Vagina (tissue), 2 donors: Measurements from ENCODE around the gene PHLDA2.

Source experiments
- POLR2A ChIP-seq, 2 donors: fragments of 450-650 bp; IDR thresholded peaks; one replicate each; pipeline ENCODE4 v1.6.1; 2017; ENCODE audit warnings: antibody characterized with exemption in 2 of 2, mild to moderate bottlenecking in 2 of 2, moderate library complexity in 2 of 2
- TF ChIP-seq, protein P1 (sequence below), 3 experiments: fragments of 450-650 bp in 2 of 3; fragments of 200-600 bp in 1 of 3; sonication (generic) in 1 of 3; IDR thresholded peaks; one replicate each; pipeline ENCODE4 v1.5.1; 2017 to 2019; ENCODE audit warnings: antibody characterized with exemption in 3 of 3, mild to moderate bottlenecking in 2 of 3, moderate library complexity in 2 of 3

DNA sequence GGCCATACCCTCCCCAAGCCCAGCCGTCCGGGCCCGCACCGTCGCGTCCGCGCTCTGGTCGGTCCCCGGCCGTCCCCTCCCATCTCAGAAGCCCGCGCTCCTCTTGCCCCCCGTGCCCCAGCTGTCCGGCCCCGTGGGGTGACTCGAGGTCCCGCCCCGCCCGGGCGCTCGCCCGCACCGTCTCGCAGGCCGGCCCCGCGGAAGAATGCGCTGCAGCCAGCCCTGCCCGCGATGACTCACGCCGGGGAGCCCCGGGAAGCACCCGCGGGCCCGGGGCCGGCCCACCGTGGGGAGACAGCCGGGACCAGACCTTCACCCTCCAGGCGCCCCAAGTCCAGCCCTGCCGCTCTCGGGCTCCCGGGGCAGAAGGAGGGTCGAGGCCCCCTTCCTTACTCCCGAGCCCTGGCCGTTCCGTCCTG is 320 bp upstream of the PHLDA2 start:
- no peak for TF ChIP-seq POLR2A (IDR thresholded peaks at IDR 0.05)
- TF ChIP-seq, protein P1, sequence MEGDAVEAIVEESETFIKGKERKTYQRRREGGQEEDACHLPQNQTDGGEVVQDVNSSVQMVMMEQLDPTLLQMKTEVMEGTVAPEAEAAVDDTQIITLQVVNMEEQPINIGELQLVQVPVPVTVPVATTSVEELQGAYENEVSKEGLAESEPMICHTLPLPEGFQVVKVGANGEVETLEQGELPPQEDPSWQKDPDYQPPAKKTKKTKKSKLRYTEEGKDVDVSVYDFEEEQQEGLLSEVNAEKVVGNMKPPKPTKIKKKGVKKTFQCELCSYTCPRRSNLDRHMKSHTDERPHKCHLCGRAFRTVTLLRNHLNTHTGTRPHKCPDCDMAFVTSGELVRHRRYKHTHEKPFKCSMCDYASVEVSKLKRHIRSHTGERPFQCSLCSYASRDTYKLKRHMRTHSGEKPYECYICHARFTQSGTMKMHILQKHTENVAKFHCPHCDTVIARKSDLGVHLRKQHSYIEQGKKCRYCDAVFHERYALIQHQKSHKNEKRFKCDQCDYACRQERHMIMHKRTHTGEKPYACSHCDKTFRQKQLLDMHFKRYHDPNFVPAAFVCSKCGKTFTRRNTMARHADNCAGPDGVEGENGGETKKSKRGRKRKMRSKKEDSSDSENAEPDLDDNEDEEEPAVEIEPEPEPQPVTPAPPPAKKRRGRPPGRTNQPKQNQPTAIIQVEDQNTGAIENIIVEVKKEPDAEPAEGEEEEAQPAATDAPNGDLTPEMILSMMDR (IDR thresholded peaks at IDR 0.05) = no peak
